Stimulated activated CD4-positive, alpha-beta T cell treated with anti-CD3 and anti-CD28 coated beads, Interleukin-4, amount 100 ng/mL, for 24 hours (primary cell): ENCODE data around the gene CLP1.

Experiments
- DNase-seq: peaks from one replicate; pipeline ENCODE4 v3.0.0-alpha.2; 2020

Gene CLP1

GRCh38 chr11:57657194-57658022 is at the start of gene CLP1:
CLP1 (plus strand) TSS chr11:57657762; CDS start chr11:57659477, 1,715 bp downstream.
- peak; percentile 99 for DNase-seq

GRCh38 chr11:57610170-57610569 is 47.4 kb upstream of the CLP1 start:
- DNase-seq = no peak

- no peak for DNase-seq
Measured at GRCh38 chr11:57614234-57614772, 43.3 kb upstream of the CLP1 start.

GRCh38 chr11:57615308-57615707 is 42.3 kb upstream of the CLP1 start:
- no peak for DNase-seq

GRCh38 chr11:57616595-57616994 is 41.0 kb upstream of the CLP1 start:
- no peak for DNase-seq

GRCh38 chr11:57618438-57618837 is 39.1 kb upstream of the CLP1 start:
- no peak for DNase-seq

GRCh38 chr11:57619331-57619730 is 38.2 kb upstream of the CLP1 start:
- no peak for DNase-seq

- no peak for DNase-seq
Measured at GRCh38 chr11:57620467-57620866, 37.1 kb upstream of the CLP1 start.

GRCh38 chr11:57622263-57622662 is 35.3 kb upstream of the CLP1 start:
- no peak for DNase-seq

GRCh38 chr11:57624864-57625263 is 32.7 kb upstream of the CLP1 start:
- DNase-seq = no peak

- DNase-seq = no peak
Measured at GRCh38 chr11:57626895-57627294, 30.7 kb upstream of the CLP1 start.

- DNase-seq = no peak
Measured at GRCh38 chr11:57630171-57630570, 27.4 kb upstream of the CLP1 start.

- no peak for DNase-seq
Measured at GRCh38 chr11:57632116-57632515, 25.4 kb upstream of the CLP1 start.

- no peak for DNase-seq
Measured at GRCh38 chr11:57633394-57634070, 24.0 kb upstream of the CLP1 start.

GRCh38 chr11:57634311-57634710 is 23.3 kb upstream of the CLP1 start:
- no peak for DNase-seq

- DNase-seq = no peak
Measured at GRCh38 chr11:57635246-57635645, 22.3 kb upstream of the CLP1 start.

- DNase-seq = no peak
Measured at GRCh38 chr11:57637626-57638004, 19.9 kb upstream of the CLP1 start.

GRCh38 chr11:57638005-57638781 is 19.4 kb upstream of the CLP1 start:
- no peak for DNase-seq

GRCh38 chr11:57638811-57639320 is 18.7 kb upstream of the CLP1 start:
- no peak for DNase-seq

GRCh38 chr11:57639321-57640067 is 18.1 kb upstream of the CLP1 start:
- DNase-seq = no peak

- DNase-seq = no peak
Measured at GRCh38 chr11:57640068-57640800, 17.3 kb upstream of the CLP1 start.
